SU-DHL-6 (cell line): ENCODE measurements around the gene ZNF747.

Source experiments
- EZH2phosphoT487 ChIP-seq: fragments of 200-600 bp; sonication (generic), shearing (Covaris generic); conservative IDR thresholded peaks from 2 replicates; pipeline ENCODE4 v1.6.1; 2018; ENCODE audit warnings: mild to moderate bottlenecking, antibody characterized with exemption, low read length, moderate library complexity, mixed read lengths
- TF ChIP-seq, protein P1 (sequence below): fragments of 200-600 bp; sonication (generic); IDR thresholded peaks from one replicate; pipeline ENCODE4 v1.5.1; 2017; ENCODE audit warnings: antibody characterized with exemption, mild to moderate bottlenecking, low read length, moderate library complexity; ENCODE audit not compliant: insufficient read depth, poor library complexity, severe bottlenecking

DNA sequence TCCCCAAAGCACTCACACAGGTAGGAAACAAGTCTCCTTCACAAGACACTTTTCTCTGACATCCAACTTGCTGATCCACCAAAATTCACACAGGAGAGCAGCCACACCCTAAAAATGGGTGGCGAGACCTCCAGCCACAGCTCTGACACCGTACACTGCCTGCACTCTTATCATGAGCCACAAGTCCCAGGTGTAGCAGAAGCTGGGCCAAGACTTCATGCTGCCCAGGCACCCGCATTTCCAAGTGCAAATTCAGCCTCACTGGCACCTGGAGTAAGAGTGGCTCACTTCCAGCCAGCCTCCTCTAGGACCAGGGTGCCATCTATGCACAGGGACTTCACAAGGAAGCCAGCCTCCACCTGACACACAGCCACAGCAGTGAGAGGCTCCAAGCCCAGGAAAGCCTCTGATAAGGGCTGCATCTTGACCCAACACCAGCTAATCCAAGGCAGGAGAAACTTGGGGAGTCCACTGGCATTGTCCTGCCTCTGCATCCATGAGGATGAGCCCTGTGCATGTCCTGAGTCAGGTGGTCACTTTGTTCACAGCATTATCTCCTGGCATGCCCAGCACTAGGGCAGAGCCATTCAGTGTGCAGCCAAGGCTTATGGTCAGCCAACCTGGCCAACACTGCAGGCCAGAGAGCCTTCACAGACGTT, 5.7 kb downstream of the ZNF747 start:
- TF ChIP-seq, protein P1, sequence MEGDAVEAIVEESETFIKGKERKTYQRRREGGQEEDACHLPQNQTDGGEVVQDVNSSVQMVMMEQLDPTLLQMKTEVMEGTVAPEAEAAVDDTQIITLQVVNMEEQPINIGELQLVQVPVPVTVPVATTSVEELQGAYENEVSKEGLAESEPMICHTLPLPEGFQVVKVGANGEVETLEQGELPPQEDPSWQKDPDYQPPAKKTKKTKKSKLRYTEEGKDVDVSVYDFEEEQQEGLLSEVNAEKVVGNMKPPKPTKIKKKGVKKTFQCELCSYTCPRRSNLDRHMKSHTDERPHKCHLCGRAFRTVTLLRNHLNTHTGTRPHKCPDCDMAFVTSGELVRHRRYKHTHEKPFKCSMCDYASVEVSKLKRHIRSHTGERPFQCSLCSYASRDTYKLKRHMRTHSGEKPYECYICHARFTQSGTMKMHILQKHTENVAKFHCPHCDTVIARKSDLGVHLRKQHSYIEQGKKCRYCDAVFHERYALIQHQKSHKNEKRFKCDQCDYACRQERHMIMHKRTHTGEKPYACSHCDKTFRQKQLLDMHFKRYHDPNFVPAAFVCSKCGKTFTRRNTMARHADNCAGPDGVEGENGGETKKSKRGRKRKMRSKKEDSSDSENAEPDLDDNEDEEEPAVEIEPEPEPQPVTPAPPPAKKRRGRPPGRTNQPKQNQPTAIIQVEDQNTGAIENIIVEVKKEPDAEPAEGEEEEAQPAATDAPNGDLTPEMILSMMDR: no peak
- no peak for TF ChIP-seq EZH2phosphoT487
